SJSA1 (cell line): Measurements from ENCODE around the gene DESI1. TPM values are rescaled to one million over a fixed set of nuclear protein-coding genes. Genes with fewer than 3 reads are reported as not detected.
"Not testable (repeated sequence)": the region's sequence is repeated elsewhere in the genome, so short reads cannot be mapped to it uniquely, and the experiment has no call there.

Source experiments
- DNase-seq, 2 experiments: peaks; one replicate each; pipeline ENCODE4 v3.0.0-alpha.2; 2015 to 2020; ENCODE audit warnings: low spot score in 2 of 2, low read depth in 1 of 2
- H3K27ac ChIP-seq: fragments of 250-450 bp; sonication (Bioruptor Pico); 2 replicates; pipeline ENCODE4 v1.5.1; 2020; ENCODE audit warnings: mild to moderate bottlenecking, moderate library complexity
- H3K27me3 ChIP-seq: fragments of 250-450 bp; sonication (Bioruptor Pico); replicated peaks from 2 replicates; pipeline ENCODE4 v1.5.1; 2020; ENCODE audit warnings: mild to moderate bottlenecking, moderate library complexity
- H3K36me3 ChIP-seq: fragments of 250-450 bp; sonication (Bioruptor Pico); 2 replicates; pipeline ENCODE4 v1.5.1; 2020; ENCODE audit warnings: mild to moderate bottlenecking
- H3K4me1 ChIP-seq: fragments of 250-450 bp; sonication (Bioruptor Pico); replicated peaks from 2 replicates; pipeline ENCODE4 v1.6.1; 2021; ENCODE audit warnings: mild to moderate bottlenecking
- H3K4me3 ChIP-seq: fragments of 250-450 bp; sonication (Bioruptor Pico); 2 replicates; pipeline ENCODE4 v1.5.1; 2020; ENCODE audit warnings: mild to moderate bottlenecking
- H3K9me3 ChIP-seq: fragments of 250-450 bp; sonication (Bioruptor Pico); replicated peaks from 2 replicates; pipeline ENCODE4 v1.5.1; 2020; ENCODE audit warnings: mild to moderate bottlenecking
- total RNA-seq: library from RNA; depleted of rRNA; stranded (reverse); fragments of >200 nt; shearing (Covaris generic); gene quantifications from 2 replicates; pipeline ENCODE4 v1.2.3, GENCODE V29; 2014

Gene DESI1
- total RNA-seq, 1 experiment from 2014 or later: 33.3 TPM

GRCh38 chr22:41572305-41572704 lies 48.5 kb downstream of the DESI1 start:
- not testable (repeated sequence) for DNase-seq, H3K27me3 ChIP-seq, H3K4me1 ChIP-seq, H3K4me3 ChIP-seq, H3K27ac ChIP-seq, H3K9me3 ChIP-seq
- H3K36me3 ChIP-seq: peaks cover 27% of the 10 kb centered on the region

- Histone ChIP-seq H3K4me1 (no peaks in the 10 kb centered on the region), H3K9me3 (no peaks in the 10 kb centered on the region), H3K27ac (no peak overlapping the region), H3K27me3 (no peaks in the 10 kb centered on the region), H3K4me3 (no peak overlapping the region), H3K36me3 (peaks cover 22% of the 10 kb centered on the region)
- no peak for DNase-seq
Observed at GRCh38 chr22:41571786-41572185, 49.1 kb downstream of the DESI1 start.

- no peaks in the 10 kb centered on the region for H3K27me3 ChIP-seq
- DNase-seq: no peak
Observed at GRCh38 chr22:41570221-41570620, 50.6 kb downstream of the DESI1 start.

GRCh38 chr22:41568811-41569210 lies 52.0 kb downstream of the DESI1 start:
- no peaks in the 10 kb centered on the region for H3K9me3 ChIP-seq
- H3K4me1 ChIP-seq: peaks cover 20% of the 10 kb centered on the region
- DNase-seq: no peak
- no peak overlapping the region for H3K27ac ChIP-seq
- no peaks in the 10 kb centered on the region for H3K27me3 ChIP-seq
- H3K4me3 ChIP-seq: no peak overlapping the region
- no peaks in the 10 kb centered on the region for H3K36me3 ChIP-seq

More at GRCh38 chr22:41570221-41570620, 50.6 kb downstream of the DESI1 start:
- Histone ChIP-seq H3K27ac (no peak overlapping the region), H3K36me3 (peaks cover 7% of the 10 kb centered on the region), H3K4me3 (no peak overlapping the region), H3K9me3 (no peaks in the 10 kb centered on the region), H3K4me1 (peaks cover 9% of the 10 kb centered on the region)

- H3K4me1 ChIP-seq: peaks cover 34% of the 10 kb centered on the region
- no peak overlapping the region for H3K4me3 ChIP-seq
- H3K27ac ChIP-seq: no peak overlapping the region
- H3K27me3 ChIP-seq: no peaks in the 10 kb centered on the region
- no peaks in the 10 kb centered on the region for H3K9me3 ChIP-seq
- no peak for DNase-seq
- H3K36me3 ChIP-seq: no peaks in the 10 kb centered on the region
Observed at GRCh38 chr22:41567512-41567768, 53.4 kb downstream of the DESI1 start.

GRCh38 chr22:41565403-41566054 lies 55.3 kb downstream of the DESI1 start:
- H3K4me1 ChIP-seq: peaks cover 35% of the 10 kb centered on the region
- peak; percentile 83 to 87 for DNase-seq
- H3K4me3 ChIP-seq: no peak overlapping the region
- H3K27me3 ChIP-seq: no peaks in the 10 kb centered on the region
- H3K9me3 ChIP-seq: no peaks in the 10 kb centered on the region
- peak overlapping the region; percentile 28; the same call in 1 of the 2 replicates for H3K27ac ChIP-seq
- no peaks in the 10 kb centered on the region for H3K36me3 ChIP-seq

GRCh38 chr22:41564563-41564962 lies 56.3 kb downstream of the DESI1 start:
- Histone ChIP-seq H3K4me1 (peaks cover 35% of the 10 kb centered on the region), H3K27me3 (no peaks in the 10 kb centered on the region), H3K36me3 (no peaks in the 10 kb centered on the region), H3K27ac (0 out of 2 replicates have a peak overlapping the region, but pooled peaks have one; percentile 28), H3K4me3 (no peak overlapping the region), H3K9me3 (no peaks in the 10 kb centered on the region)
- no peak for DNase-seq

GRCh38 chr22:41563051-41563711 lies 57.7 kb downstream of the DESI1 start:
- DNase-seq: peak; percentile 81 to 84

GRCh38 chr22:41562461-41562860 lies 58.4 kb downstream of the DESI1 start:
- Histone ChIP-seq H3K27ac (no peak overlapping the region), H3K9me3 (0 out of 2 replicates have a peak, but pooled peaks cover 2% of the 10 kb centered on the region), H3K4me1 (peaks cover 42% of the 10 kb centered on the region), H3K36me3 (no peaks in the 10 kb centered on the region), H3K4me3 (no peak overlapping the region), H3K27me3 (no peaks in the 10 kb centered on the region)
- no peak for DNase-seq

More at GRCh38 chr22:41563051-41563711, 57.7 kb downstream of the DESI1 start:
- no peaks in the 10 kb centered on the region for H3K27me3 ChIP-seq
- H3K36me3 ChIP-seq: no peaks in the 10 kb centered on the region
- peak overlapping the region; percentile 33 for H3K27ac ChIP-seq
- H3K4me1 ChIP-seq: peaks cover 35% of the 10 kb centered on the region
- no peaks in the 10 kb centered on the region for H3K9me3 ChIP-seq
- H3K4me3 ChIP-seq: no peak overlapping the region

GRCh38 chr22:41561788-41562187 lies 59.1 kb downstream of the DESI1 start:
- DNase-seq: no peak
- H3K27ac ChIP-seq: no peak overlapping the region

GRCh38 chr22:41561335-41561734 lies 59.5 kb downstream of the DESI1 start:
- Histone ChIP-seq H3K27ac (no peak overlapping the region), H3K27me3 (no peaks in the 10 kb centered on the region), H3K4me3 (no peak overlapping the region), H3K4me1 (peaks cover 49% of the 10 kb centered on the region), H3K36me3 (no peaks in the 10 kb centered on the region), H3K9me3 (0 out of 2 replicates have a peak, but pooled peaks cover 3% of the 10 kb centered on the region)
- DNase-seq: no peak

More at GRCh38 chr22:41561788-41562187, 59.1 kb downstream of the DESI1 start:
- Histone ChIP-seq H3K9me3 (0 out of 2 replicates have a peak, but pooled peaks cover 3% of the 10 kb centered on the region), H3K27me3 (no peaks in the 10 kb centered on the region), H3K4me3 (no peak overlapping the region), H3K36me3 (no peaks in the 10 kb centered on the region), H3K4me1 (peaks cover 48% of the 10 kb centered on the region)

- no peaks in the 10 kb centered on the region for H3K27me3 ChIP-seq
- no peak for DNase-seq
- 0 out of 2 replicates have a peak, but pooled peaks cover 3% of the 10 kb centered on the region for H3K9me3 ChIP-seq
- no peak overlapping the region for H3K4me3 ChIP-seq
- peaks cover 39% of the 10 kb centered on the region for H3K4me1 ChIP-seq
- H3K27ac ChIP-seq: no peak overlapping the region
- H3K36me3 ChIP-seq: no peaks in the 10 kb centered on the region
Observed at GRCh38 chr22:41560095-41560471, 60.8 kb downstream of the DESI1 start.

GRCh38 chr22:41558241-41558630 lies 62.6 kb downstream of the DESI1 start:
- not testable (repeated sequence) for H3K4me3 ChIP-seq, DNase-seq, H3K27ac ChIP-seq, H3K9me3 ChIP-seq, H3K27me3 ChIP-seq, H3K36me3 ChIP-seq
- H3K4me1 ChIP-seq: peaks cover 23% of the 10 kb centered on the region

- no peaks in the 10 kb centered on the region for H3K27me3 ChIP-seq
- H3K36me3 ChIP-seq: no peaks in the 10 kb centered on the region
- H3K9me3 ChIP-seq: 0 out of 2 replicates have a peak, but pooled peaks cover 3% of the 10 kb centered on the region
- H3K4me1 ChIP-seq: peaks cover 17% of the 10 kb centered on the region
- peak overlapping the region; percentile 31; the same call in 1 of the 2 replicates for H3K27ac ChIP-seq
- H3K4me3 ChIP-seq: no peak overlapping the region
- DNase-seq: peak; percentile 65 to 79
Observed at GRCh38 chr22:41557401-41558240, 63.2 kb downstream of the DESI1 start.
